GM12875 (cell line): ENCODE results near the gene CHI3L1.

Experiments
- H3K4me3 ChIP-seq: one replicate; pipeline ENCODE4 v1.5.1; 2011; ENCODE audit warnings: low read depth, low read length, control low read depth
- CTCF ChIP-seq: IDR thresholded peaks from 2 replicates; pipeline ENCODE4 v1.5.1; 2011; ENCODE audit warnings: low read depth, mild to moderate bottlenecking, control low read depth, inconsistent platforms, low read length, moderate library complexity, borderline replicate concordance; ENCODE audit not compliant: insufficient read depth

The CHI3L1 gene

GRCh38 chr1:203163891-203164635 is 22.4 kb downstream of the CHI3L1 start:
- no peak for TF ChIP-seq CTCF
- no peak overlapping the region for H3K4me3 ChIP-seq

- no peak overlapping the region for H3K4me3 ChIP-seq
- no peak for TF ChIP-seq CTCF
Measured at GRCh38 chr1:203162403-203162802, 24.1 kb downstream of the CHI3L1 start.

GRCh38 chr1:203161703-203162102 is 24.8 kb downstream of the CHI3L1 start:
- no peak overlapping the region for H3K4me3 ChIP-seq
- TF ChIP-seq CTCF: no peak

- H3K4me3 ChIP-seq: no peak overlapping the region
- TF ChIP-seq CTCF: no peak
Measured at GRCh38 chr1:203161175-203161574, 25.3 kb downstream of the CHI3L1 start.

GRCh38 chr1:203159844-203160243 is 26.7 kb downstream of the CHI3L1 start:
- no peak for TF ChIP-seq CTCF

GRCh38 chr1:203158960-203159665 is 27.4 kb downstream of the CHI3L1 start:
- no peak overlapping the region for H3K4me3 ChIP-seq
- TF ChIP-seq CTCF: no peak

More at GRCh38 chr1:203159844-203160243, 26.7 kb downstream of the CHI3L1 start:
- no peak overlapping the region for H3K4me3 ChIP-seq

- H3K4me3 ChIP-seq: no peak overlapping the region
- TF ChIP-seq CTCF: no peak
Measured at GRCh38 chr1:203158423-203158822, 28.1 kb downstream of the CHI3L1 start.
